ENCODE measurements around the gene PIK3C2G.

PIK3C2G gene

GRCh38 chr12:18275981-18276380 lies 14.7 kb downstream of the PIK3C2G start:
- DNase-seq (ENCODE audit: extremely low spot score, insufficient read length, low read depth) (no peak), FAIRE-seq (no peak)

GRCh38 chr12:18277196-18277595 lies 15.9 kb downstream of the PIK3C2G start:
- FAIRE-seq (no peak), DNase-seq (ENCODE audit: extremely low spot score, insufficient read length, low read depth) (no peak)

- DNase-seq (ENCODE audit: extremely low spot score, insufficient read length, low read depth) (no peak), FAIRE-seq (no peak)
Observed at GRCh38 chr12:18280728-18281127, 19.4 kb downstream of the PIK3C2G start.

- FAIRE-seq (no peak), DNase-seq (ENCODE audit: extremely low spot score, insufficient read length, low read depth) (no peak)
Observed at GRCh38 chr12:18281941-18282340, 20.6 kb downstream of the PIK3C2G start.

- FAIRE-seq (no peak), DNase-seq (ENCODE audit: extremely low spot score, insufficient read length, low read depth) (no peak)
Observed at GRCh38 chr12:18283831-18284230, 22.5 kb downstream of the PIK3C2G start.

- FAIRE-seq (no peak), DNase-seq (ENCODE audit: extremely low spot score, insufficient read length, low read depth) (no peak)
Observed at GRCh38 chr12:18284386-18284785, 23.1 kb downstream of the PIK3C2G start.

GRCh38 chr12:18285161-18285560 lies 23.8 kb downstream of the PIK3C2G start:
- FAIRE-seq (no peak), DNase-seq (ENCODE audit: extremely low spot score, insufficient read length, low read depth) (no peak)

GRCh38 chr12:18290386-18290785 lies 29.1 kb downstream of the PIK3C2G start:
- no peak for FAIRE-seq
- no peak for DNase-seq (ENCODE audit: extremely low spot score, insufficient read length, low read depth)

- FAIRE-seq (no peak), DNase-seq (ENCODE audit: extremely low spot score, insufficient read length, low read depth) (no peak)
Observed at GRCh38 chr12:18294889-18295288, 33.6 kb downstream of the PIK3C2G start.

- FAIRE-seq (no peak), DNase-seq (ENCODE audit: extremely low spot score, insufficient read length, low read depth) (no peak)
Observed at GRCh38 chr12:18296201-18296908, 35.0 kb downstream of the PIK3C2G start.

- FAIRE-seq = no peak
- DNase-seq (ENCODE audit: extremely low spot score, insufficient read length, low read depth) = no peak
Observed at GRCh38 chr12:18296909-18297280, 35.6 kb downstream of the PIK3C2G start.

GRCh38 chr12:18297902-18298301 lies 36.6 kb downstream of the PIK3C2G start:
- no peak for FAIRE-seq

GRCh38 chr12:18302809-18303430 lies 41.6 kb downstream of the PIK3C2G start:
- no peak for FAIRE-seq
- DNase-seq (ENCODE audit: extremely low spot score, insufficient read length, low read depth) = no peak

More at GRCh38 chr12:18297902-18298301, 36.6 kb downstream of the PIK3C2G start:
- DNase-seq (ENCODE audit: extremely low spot score, insufficient read length, low read depth) = no peak

- no peak for DNase-seq (ENCODE audit: extremely low spot score, insufficient read length, low read depth)
- no peak for FAIRE-seq
Observed at GRCh38 chr12:18304609-18305008, 43.3 kb downstream of the PIK3C2G start.

- DNase-seq (ENCODE audit: extremely low spot score, insufficient read length, low read depth) (no peak), FAIRE-seq (no peak)
Observed at GRCh38 chr12:18306311-18306710, 45.0 kb downstream of the PIK3C2G start.

GRCh38 chr12:18313306-18313705 lies 52.0 kb downstream of the PIK3C2G start:
- FAIRE-seq = no peak
- no peak for DNase-seq (ENCODE audit: extremely low spot score, insufficient read length, low read depth)

- FAIRE-seq (no peak), DNase-seq (ENCODE audit: extremely low spot score, insufficient read length, low read depth) (no peak)
Observed at GRCh38 chr12:18320036-18320617, 58.8 kb downstream of the PIK3C2G start.

GRCh38 chr12:18320976-18321375 lies 59.7 kb downstream of the PIK3C2G start:
- FAIRE-seq = no peak

GRCh38 chr12:18323159-18323558 lies 61.8 kb downstream of the PIK3C2G start:
- DNase-seq (ENCODE audit: extremely low spot score, insufficient read length, low read depth) (no peak), FAIRE-seq (no peak)

More at GRCh38 chr12:18320976-18321375, 59.7 kb downstream of the PIK3C2G start:
- DNase-seq (ENCODE audit: extremely low spot score, insufficient read length, low read depth) = no peak

- FAIRE-seq (no peak), DNase-seq (ENCODE audit: extremely low spot score, insufficient read length, low read depth) (no peak)
Observed at GRCh38 chr12:18327036-18327435, 65.7 kb downstream of the PIK3C2G start.

- no peak for DNase-seq (ENCODE audit: extremely low spot score, insufficient read length, low read depth)
- FAIRE-seq = no peak
Observed at GRCh38 chr12:18332173-18332572, 70.9 kb downstream of the PIK3C2G start.

Measured in GM18507 (cell line).